ENCODE data around the gene RAPSN.

Gene RAPSN

DNA sequence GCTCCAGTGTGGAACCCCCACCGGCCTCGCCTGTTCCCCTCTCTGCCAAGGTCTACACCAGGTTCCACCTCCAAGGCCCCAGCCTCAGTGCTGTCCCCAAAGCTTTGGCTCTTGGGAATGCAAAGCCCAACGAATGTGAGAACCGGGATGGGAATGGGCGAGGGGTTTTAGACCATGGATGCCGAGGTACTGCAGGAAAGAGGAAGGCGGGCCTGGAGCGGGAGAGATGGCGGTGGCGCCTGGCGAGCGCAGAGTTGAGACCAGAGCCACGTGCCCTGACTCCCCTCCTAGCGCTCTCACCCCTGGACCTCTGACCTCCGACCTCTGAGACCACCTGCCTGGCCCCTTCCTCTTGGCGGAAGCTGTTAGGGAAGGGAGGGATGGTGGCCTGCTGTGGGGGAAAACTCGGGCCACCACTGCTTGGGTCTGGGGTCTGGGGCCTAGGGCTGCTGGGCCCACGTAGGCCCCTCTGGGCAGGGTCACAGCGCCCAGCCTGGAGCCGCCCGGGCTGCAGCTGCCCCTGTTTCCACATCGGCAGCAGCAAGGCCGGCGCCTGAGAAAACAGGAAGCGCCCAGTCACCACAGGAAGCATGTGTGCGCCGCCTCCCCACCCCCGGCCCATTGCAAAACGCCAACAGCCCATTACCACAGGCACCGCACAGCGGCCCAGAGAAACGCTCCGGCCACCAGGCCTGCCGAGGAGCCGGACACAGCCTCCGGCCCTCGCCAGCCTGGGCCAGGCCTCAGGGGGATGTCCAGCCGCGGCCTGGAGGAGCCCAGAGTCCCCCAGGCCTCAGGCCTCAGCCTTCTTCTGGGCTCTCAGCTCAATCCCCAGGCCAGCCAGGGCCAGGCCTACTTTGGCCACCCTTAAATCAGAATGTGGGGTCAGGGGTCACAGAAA lies 54.4 kb downstream of the RAPSN start:
- Histone ChIP-seq H3K9me2 (replicated peaks; ENCODE audit: control insufficient read depth, low read length) (no peaks in the 10 kb centered on the region), H3K4me3 (ENCODE audit: low read length) (peak overlapping the region; percentile 72), H3K9me3 (ENCODE audit: control insufficient read depth, insufficient read depth, low read length) (no peaks in the 10 kb centered on the region), H3K4me1 (ENCODE audit: control insufficient read depth, low read length) (peaks cover 79% of the 10 kb centered on the region), H3K27me3 (ENCODE audit: control insufficient read depth, low read length) (no peaks in the 10 kb centered on the region), H3K79me2 (ENCODE audit: control insufficient read depth, low read length) (no peaks in the 10 kb centered on the region), H3F3A (ENCODE audit: control insufficient read depth, insufficient read depth) (peaks cover 10% of the 10 kb centered on the region), H3K27ac (ENCODE audit: low read depth, low read length) (peak overlapping the region; percentile 83), H3K36me3 (ENCODE audit: control insufficient read depth, low read length) (no peaks in the 10 kb centered on the region), H3K4me2 (ENCODE audit: low read length) (peak overlapping the region; percentile 90), H4K20me1 (ENCODE audit: control insufficient read depth, insufficient read depth, low read depth, low read length) (no peaks in the 10 kb centered on the region)
- TF ChIP-seq EZH2phosphoT487 (IDR thresholded peaks at IDR 0.05; ENCODE audit: borderline replicate concordance, low read length): no peak
- TF ChIP-seq, protein P1, sequence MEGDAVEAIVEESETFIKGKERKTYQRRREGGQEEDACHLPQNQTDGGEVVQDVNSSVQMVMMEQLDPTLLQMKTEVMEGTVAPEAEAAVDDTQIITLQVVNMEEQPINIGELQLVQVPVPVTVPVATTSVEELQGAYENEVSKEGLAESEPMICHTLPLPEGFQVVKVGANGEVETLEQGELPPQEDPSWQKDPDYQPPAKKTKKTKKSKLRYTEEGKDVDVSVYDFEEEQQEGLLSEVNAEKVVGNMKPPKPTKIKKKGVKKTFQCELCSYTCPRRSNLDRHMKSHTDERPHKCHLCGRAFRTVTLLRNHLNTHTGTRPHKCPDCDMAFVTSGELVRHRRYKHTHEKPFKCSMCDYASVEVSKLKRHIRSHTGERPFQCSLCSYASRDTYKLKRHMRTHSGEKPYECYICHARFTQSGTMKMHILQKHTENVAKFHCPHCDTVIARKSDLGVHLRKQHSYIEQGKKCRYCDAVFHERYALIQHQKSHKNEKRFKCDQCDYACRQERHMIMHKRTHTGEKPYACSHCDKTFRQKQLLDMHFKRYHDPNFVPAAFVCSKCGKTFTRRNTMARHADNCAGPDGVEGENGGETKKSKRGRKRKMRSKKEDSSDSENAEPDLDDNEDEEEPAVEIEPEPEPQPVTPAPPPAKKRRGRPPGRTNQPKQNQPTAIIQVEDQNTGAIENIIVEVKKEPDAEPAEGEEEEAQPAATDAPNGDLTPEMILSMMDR (IDR thresholded peaks at IDR 0.05; ENCODE audit: low read depth, low read length, poor library complexity, severe bottlenecking): no peak

DNA sequence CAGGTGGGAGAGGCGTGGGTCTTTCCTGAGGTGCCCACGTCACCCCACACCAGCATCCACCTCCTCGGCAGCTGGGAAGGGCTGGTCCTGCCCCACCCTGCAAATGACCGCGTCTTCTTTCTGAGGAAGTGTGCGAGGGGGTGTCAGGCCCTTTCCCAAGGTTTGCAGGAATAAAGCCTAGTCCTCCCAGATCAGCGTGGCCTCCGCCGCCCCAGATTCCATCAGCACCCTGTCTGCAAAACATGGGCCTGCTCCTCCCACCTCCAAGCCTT lies 55.0 kb downstream of the RAPSN start:
- Histone ChIP-seq H3F3A (ENCODE audit: control insufficient read depth, insufficient read depth) (peaks cover 6% of the 10 kb centered on the region), H3K79me2 (ENCODE audit: control insufficient read depth, low read length) (no peaks in the 10 kb centered on the region), H3K27me3 (ENCODE audit: control insufficient read depth, low read length) (no peaks in the 10 kb centered on the region), H4K20me1 (ENCODE audit: control insufficient read depth, insufficient read depth, low read depth, low read length) (no peaks in the 10 kb centered on the region), H3K36me3 (ENCODE audit: control insufficient read depth, low read length) (no peaks in the 10 kb centered on the region), H3K9me3 (ENCODE audit: control insufficient read depth, insufficient read depth, low read length) (no peaks in the 10 kb centered on the region), H3K4me1 (ENCODE audit: control insufficient read depth, low read length) (peaks cover 74% of the 10 kb centered on the region), H3K9me2 (replicated peaks; ENCODE audit: control insufficient read depth, low read length) (no peaks in the 10 kb centered on the region), H3K4me2 (ENCODE audit: low read length) (peak overlapping the region; percentile 90), H3K27ac (ENCODE audit: low read depth, low read length) (peak overlapping the region; percentile 83), H3K4me3 (ENCODE audit: low read length) (peak overlapping the region; percentile 72)
- TF ChIP-seq EZH2phosphoT487 (IDR thresholded peaks at IDR 0.05; ENCODE audit: borderline replicate concordance, low read length): no peak
- TF ChIP-seq, protein P1 (IDR thresholded peaks at IDR 0.05; ENCODE audit: low read depth, low read length, poor library complexity, severe bottlenecking): no peak

DNA sequence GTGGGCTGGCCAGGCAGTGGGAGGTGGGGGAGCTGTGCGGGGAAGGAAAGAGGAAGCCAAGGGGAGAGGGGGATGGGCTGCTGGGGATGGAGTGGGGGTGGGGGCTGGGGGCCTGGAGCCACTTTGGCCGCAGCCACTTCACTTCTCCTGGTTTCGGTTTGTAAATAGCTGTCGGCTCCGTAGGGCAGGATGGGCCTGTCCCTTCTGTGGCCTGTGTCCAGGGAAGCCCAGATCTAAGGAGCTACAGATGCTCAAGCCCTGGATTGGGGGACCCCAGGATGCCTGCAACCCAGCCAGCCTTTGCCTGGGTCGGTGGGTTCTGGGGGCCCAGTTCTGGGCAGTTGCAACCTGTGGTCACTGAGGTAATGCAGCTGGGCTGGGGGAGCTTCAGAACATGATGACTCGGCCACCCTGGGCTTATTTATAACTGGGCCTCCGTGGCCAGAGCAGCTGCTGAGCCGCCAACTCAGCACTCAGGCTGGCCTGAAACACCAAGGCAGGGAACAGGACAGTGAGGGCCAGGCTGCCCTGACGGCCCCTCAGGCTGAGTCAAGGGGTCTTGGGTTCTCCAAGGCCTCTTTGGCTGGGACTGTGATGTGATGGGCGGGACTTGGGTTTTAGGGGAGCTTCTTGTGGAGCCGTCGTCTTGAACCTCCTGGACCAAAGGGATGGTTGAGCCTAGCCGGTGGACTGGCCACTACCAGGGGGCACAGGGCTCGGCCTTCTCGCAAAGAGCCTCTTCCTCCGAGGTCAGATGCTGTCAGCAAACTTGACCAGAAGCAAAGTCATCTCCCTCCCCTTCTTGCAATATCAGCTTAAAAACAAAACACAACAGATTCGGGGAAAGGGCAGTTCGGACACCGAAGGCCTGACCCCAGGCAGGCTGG lies 55.5 kb downstream of the RAPSN start:
- Histone ChIP-seq H3K4me1 (ENCODE audit: control insufficient read depth, low read length) (peaks cover 68% of the 10 kb centered on the region), H3K79me2 (ENCODE audit: control insufficient read depth, low read length) (no peaks in the 10 kb centered on the region), H3K9me3 (ENCODE audit: control insufficient read depth, insufficient read depth, low read length) (no peaks in the 10 kb centered on the region), H3K4me3 (ENCODE audit: low read length) (peak overlapping the region; percentile 72), H3K27me3 (ENCODE audit: control insufficient read depth, low read length) (no peaks in the 10 kb centered on the region), H3K4me2 (ENCODE audit: low read length) (peak overlapping the region; percentile 90), H3K27ac (ENCODE audit: low read depth, low read length) (peak overlapping the region; percentile 20; the same call in 1 of the 2 replicates), H4K20me1 (ENCODE audit: control insufficient read depth, insufficient read depth, low read depth, low read length) (no peaks in the 10 kb centered on the region), H3K9me2 (replicated peaks; ENCODE audit: control insufficient read depth, low read length) (no peaks in the 10 kb centered on the region), H3F3A (ENCODE audit: control insufficient read depth, insufficient read depth) (peaks cover 2% of the 10 kb centered on the region; the same call in 1 of the 2 replicates), H3K36me3 (ENCODE audit: control insufficient read depth, low read length) (no peaks in the 10 kb centered on the region)
- TF ChIP-seq EZH2phosphoT487 (IDR thresholded peaks at IDR 0.05; ENCODE audit: borderline replicate concordance, low read length): no peak
- TF ChIP-seq, protein P1 (IDR thresholded peaks at IDR 0.05; ENCODE audit: low read depth, low read length, poor library complexity, severe bottlenecking): no peak
